Measurements from ENCODE around the gene UPK3A.
A peak's percentile ranks its signal among the peaks of the same experiment; 100 is the strongest.

Gene UPK3A

GRCh38 chr22:45239681-45240051, 45.1 kb upstream of the UPK3A start:
- H3K4me1 ChIP-seq: peaks cover 51 to 72% (median 65%) of the 10 kb centered on the region in 10 experiments
- H3K27ac ChIP-seq: peak overlapping the region in 10 of 11 experiments; percentile 66 to 86 (median 82); a peak in 20 of 22 replicates
- no peaks in the 10 kb centered on the region for H3K27me3 ChIP-seq
- peak overlapping the region; percentile 76 to 89 (median 87) for H3K9ac ChIP-seq
- TF ChIP-seq Cebpa-rat (IDR thresholded peaks at IDR 0.05): no peak
- peak overlapping the region; percentile 73 to 97 (median 90) for H3K4me3 ChIP-seq
- H3K36me3 ChIP-seq: peaks cover 12 to 31% (median 23%) of the 10 kb centered on the region in 11 experiments; a peak in 17 of 22 replicates
- H4K20me1 ChIP-seq: peaks cover 37 to 56% (median 47%) of the 10 kb centered on the region in 11 experiments
- peak overlapping the region; percentile 94 to 100 (median 97) for H3K4me2 ChIP-seq
- no peaks in the 10 kb centered on the region for H3K9me3 ChIP-seq (replicated peaks in 1 of 11)

GRCh38 chr22:45240104-45240809, 44.5 kb upstream of the UPK3A start:
- Histone ChIP-seq H3K36me3 (peaks cover 12 to 31% (median 23%) of the 10 kb centered on the region in 11 experiments; a peak in 17 of 22 replicates), H4K20me1 (peaks cover 37 to 51% (median 46%) of the 10 kb centered on the region in 11 experiments), H3K9ac (peak overlapping the region; percentile 76 to 89 (median 87)), H3K9me3 (replicated peaks in 1 of 11) (no peaks in the 10 kb centered on the region), H3K27me3 (no peaks in the 10 kb centered on the region), H3K27ac (peak overlapping the region; percentile 8 to 86 (median 82); a peak in 21 of 22 replicates), H3K4me1 (peaks cover 46 to 69% (median 59%) of the 10 kb centered on the region in 10 experiments), H3K4me3 (peak overlapping the region; percentile 73 to 97 (median 90)), H3K4me2 (peak overlapping the region; percentile 94 to 100 (median 97))
- no peak for TF ChIP-seq Cebpa-rat (IDR thresholded peaks at IDR 0.05)

DNA sequence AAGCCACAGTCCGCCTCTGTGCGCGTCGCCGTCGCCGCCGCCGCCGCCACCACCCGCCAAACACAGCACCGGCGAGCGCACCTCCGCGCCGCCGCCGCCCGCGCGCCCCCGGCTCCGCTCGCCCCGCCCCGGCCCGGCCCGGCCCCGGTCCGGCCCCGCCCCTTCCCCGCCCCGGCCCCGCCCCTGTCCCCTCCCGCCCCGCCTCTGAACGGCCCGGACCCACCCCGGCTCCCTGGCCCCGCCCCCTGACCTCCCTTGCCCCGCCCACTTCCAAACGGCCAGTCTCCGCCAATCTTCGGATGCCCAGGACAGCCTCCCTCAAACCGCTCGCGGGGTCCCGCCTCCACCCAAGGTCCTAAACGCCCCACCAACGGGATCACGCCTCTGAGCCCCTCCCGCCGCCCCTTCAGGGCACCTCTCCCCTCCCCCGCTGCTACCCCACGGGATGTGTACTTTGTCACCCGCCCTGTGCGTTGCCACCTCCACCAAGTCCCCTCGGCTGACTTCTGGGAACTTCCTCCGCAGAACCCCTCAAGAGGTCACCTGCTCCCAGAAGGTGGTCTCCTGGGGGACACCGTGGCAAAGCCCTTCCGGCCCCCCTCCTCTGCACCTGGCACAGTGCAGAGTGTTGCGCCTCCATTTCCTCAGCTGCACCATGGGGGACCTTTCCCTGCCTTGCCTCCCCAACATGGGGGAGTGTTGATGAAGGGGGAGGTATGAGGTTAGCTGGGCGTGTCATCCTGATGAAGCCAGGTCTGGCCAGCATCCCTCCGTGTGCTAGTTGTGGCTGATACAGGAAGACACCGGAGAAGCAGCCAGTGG, 43.7 kb upstream of the UPK3A start, which contains the start of gene KIAA0930:
Gene KIAA0930, minus strand, starts transcription at position 85 of the 822 bp plus-strand sequence. CDS start 191 bp downstream, outside the sequence.
- no peak for TF ChIP-seq Cebpa-rat (IDR thresholded peaks at IDR 0.05)
- Histone ChIP-seq H3K4me3 (peak within 1 kb of the TSS; percentile 73 to 97 (median 90)), H4K20me1 (peaks cover 32 to 44% (median 40%) of the 10 kb centered on the region in 11 experiments), H3K9me3 (replicated peaks in 1 of 11) (no peaks in the 10 kb centered on the region), H3K4me1 (peaks cover 39 to 64% (median 51%) of the 10 kb centered on the region in 10 experiments), H3K27ac (peak within 1 kb of the TSS; percentile 8 to 86 (median 82); a peak in 21 of 22 replicates), H3K27me3 (no peaks in the 10 kb centered on the region), H3K9ac (peak within 1 kb of the TSS; percentile 76 to 89 (median 87)), H3K36me3 (peaks cover 12 to 31% (median 23%) of the 10 kb centered on the region in 11 experiments; a peak in 17 of 22 replicates), H3K4me2 (peak within 1 kb of the TSS; percentile 94 to 100 (median 97))

- Histone ChIP-seq H3K9ac (no peak overlapping the region), H3K4me1 (peaks cover 21 to 58% (median 42%) of the 10 kb centered on the region in 10 experiments), H3K27me3 (no peaks in the 10 kb centered on the region), H3K36me3 (peaks cover 5 to 14% (median 12%) of the 10 kb centered on the region in 11 experiments; a peak in 17 of 22 replicates), H4K20me1 (peaks cover 14 to 27% (median 22%) of the 10 kb centered on the region in 11 experiments; a peak in 21 of 22 replicates), H3K9me3 (replicated peaks in 1 of 11) (no peaks in the 10 kb centered on the region), H3K4me3 (no peak overlapping the region), H3K4me2 (no peak overlapping the region), H3K27ac (no peak overlapping the region)
- TF ChIP-seq Cebpa-rat (IDR thresholded peaks at IDR 0.05): no peak
Measured at GRCh38 chr22:45242778-45243191, 42.0 kb upstream of the UPK3A start.

DNA sequence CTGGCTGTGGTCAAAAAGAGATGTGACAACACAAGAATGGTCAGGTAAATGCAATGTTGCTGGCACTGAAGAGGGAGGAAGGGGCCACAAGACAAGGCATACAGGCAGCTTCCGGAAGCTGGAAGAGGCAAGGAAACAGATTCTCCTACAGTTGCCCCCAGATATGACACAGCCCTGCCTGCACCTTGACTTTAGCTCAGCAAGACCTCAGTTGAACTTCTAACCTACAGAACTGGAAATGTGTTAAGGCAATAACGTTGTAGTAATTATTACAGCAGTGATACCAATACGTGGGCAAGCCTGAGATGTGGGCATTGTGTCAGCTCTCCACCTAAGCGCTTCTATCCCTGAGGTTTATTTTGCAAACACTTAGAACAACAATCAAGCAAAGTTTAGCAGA, 39.8 kb upstream of the UPK3A start:
- no peak overlapping the region for H3K27ac ChIP-seq
- H3K9ac ChIP-seq: no peak overlapping the region
- peaks cover 4 to 47% (median 28%) of the 10 kb centered on the region in 10 experiments; a peak in 19 of 20 replicates for H3K4me1 ChIP-seq
- H3K4me2 ChIP-seq: no peak overlapping the region
- no peaks in the 10 kb centered on the region for H3K27me3 ChIP-seq
- peaks cover 0 to 6% (median 2%) of the 10 kb centered on the region in 11 experiments; a peak in 13 of 22 replicates for H4K20me1 ChIP-seq
- H3K9me3 ChIP-seq (replicated peaks in 1 of 11): no peaks in the 10 kb centered on the region
- no peak overlapping the region for H3K4me3 ChIP-seq
- no peak for TF ChIP-seq Cebpa-rat (IDR thresholded peaks at IDR 0.05)
- H3K36me3 ChIP-seq: no peaks in the 10 kb centered on the region

DNA sequence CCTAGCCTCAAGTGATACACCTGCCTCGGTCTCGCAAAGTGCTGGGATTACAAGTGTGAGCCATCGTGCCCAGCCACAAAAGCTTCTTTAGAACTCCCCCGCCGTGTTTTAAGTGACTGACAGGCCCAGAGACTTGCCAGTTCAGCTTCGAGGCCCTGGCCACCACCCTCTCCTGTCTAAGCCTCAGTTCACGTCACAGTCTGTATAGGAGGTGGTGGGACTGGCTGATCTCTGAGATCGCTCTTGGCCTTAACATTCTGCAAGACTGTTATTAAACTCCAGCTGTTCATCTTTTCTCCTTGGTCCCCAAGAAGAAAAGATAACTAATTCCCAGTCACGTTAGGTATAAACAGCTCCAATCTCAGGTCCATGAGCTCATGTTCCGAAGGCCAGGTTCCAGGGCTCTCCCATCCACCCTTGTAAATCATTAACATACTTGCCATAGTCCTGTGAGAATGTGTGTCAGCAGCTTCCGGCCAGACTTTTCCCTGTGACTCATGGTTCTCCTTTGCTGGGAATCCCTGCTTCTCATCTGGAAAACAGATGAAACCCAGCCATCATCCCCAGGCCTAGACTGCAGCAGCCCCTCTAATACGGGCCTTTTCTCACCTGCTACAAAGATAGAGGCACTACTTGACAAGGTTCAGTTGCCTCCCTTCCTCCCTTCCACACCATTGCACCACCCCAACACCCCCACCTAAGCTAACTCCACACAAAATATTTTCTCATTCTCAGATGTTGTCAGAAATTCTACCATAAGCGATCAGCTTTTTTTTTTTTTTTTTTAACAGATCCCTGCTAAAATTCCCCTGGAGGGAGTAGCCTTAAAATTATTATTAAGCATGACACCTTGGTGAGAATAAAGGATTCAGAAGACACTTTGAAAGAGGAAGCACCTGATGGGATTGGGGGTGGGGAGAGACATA, 38.4 kb upstream of the UPK3A start:
- Histone ChIP-seq H3K4me1 (peaks cover 2 to 54% (median 31%) of the 10 kb centered on the region in 10 experiments; a peak in 19 of 20 replicates), H3K4me2 (peak overlapping the region in 6 of 11 experiments; percentile 5 to 32 (median 8); a peak in 5 of 22 replicates), H3K9me3 (replicated peaks in 1 of 11) (no peaks in the 10 kb centered on the region), H3K36me3 (no peaks in the 10 kb centered on the region), H3K4me3 (no peak overlapping the region), H3K9ac (peak overlapping the region in 1 of 11 experiments; percentile 21; a peak in 1 of 22 replicates), H3K27me3 (no peaks in the 10 kb centered on the region), H3K27ac (no peak overlapping the region), H4K20me1 (no peaks in the 10 kb centered on the region)
- TF ChIP-seq Cebpa-rat (IDR thresholded peaks at IDR 0.05): no peak

DNA sequence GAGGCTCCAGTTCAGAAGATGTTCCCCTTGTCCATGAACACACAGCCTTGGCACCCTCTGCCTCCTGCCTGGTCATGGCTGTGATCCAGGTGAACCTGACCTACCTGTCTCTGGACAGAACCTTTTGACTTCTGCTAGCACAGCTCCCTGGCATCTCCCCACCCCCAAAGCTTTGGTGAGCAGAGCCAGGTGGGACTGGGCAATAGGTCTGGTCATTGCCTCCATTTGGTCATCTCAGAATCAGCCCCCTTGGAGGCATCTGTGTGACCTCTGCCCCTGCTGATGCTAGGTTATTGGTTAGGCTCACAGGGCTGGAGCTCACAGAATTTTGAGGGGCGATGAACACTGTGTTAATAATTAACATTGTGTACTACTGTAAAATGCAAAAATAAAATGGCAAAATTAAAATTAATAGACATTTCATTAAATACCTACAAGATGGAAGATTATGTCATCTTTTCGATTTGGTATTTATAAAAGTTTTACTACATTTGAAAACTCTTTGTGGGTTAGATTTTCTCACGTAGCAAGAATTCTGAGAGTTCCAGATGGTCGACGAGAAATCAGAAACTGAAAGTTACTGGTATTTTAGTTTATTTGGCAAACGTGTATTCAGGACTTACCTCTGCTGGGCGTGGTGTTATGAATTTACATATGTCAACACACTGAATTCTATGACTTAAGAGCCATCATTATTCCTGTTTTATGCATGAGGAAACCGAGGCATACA, 35.8 kb upstream of the UPK3A start:
- Histone ChIP-seq H4K20me1 (no peaks in the 10 kb centered on the region), H3K27ac (no peak overlapping the region), H3K4me1 (peaks cover 0 to 40% (median 22%) of the 10 kb centered on the region in 10 experiments; a peak in 14 of 20 replicates), H3K4me2 (peak overlapping the region in 2 of 11 experiments; percentile 29 to 35; a peak in 2 of 22 replicates), H3K36me3 (no peaks in the 10 kb centered on the region), H3K9me3 (replicated peaks in 1 of 11) (no peaks in the 10 kb centered on the region), H3K27me3 (no peaks in the 10 kb centered on the region), H3K4me3 (no peak overlapping the region), H3K9ac (no peak overlapping the region)
- TF ChIP-seq Cebpa-rat (IDR thresholded peaks at IDR 0.05): no peak

All from BLaER1 treated with 17β-estradiol and CSF1 and Interleukin-3, amounts not matched to agents 10 nM and 100 nM (cell line).